GM19397 (cell line): Measurements from ENCODE around the gene RAI14.

Experiments
- ATAC-seq: cut with Tn5 transposase; IDR thresholded peaks from one replicate; pipeline ENCODE4 v1.9.1; 2021; ENCODE audit warnings: mild to moderate bottlenecking, moderate library complexity; ENCODE audit not compliant: unreplicated experiment

Gene RAI14

GRCh38 chr5:34639852-34640626 is 16.1 kb upstream of the RAI14 start:
- no peak for ATAC-seq

- no peak for ATAC-seq
These were observed 7.9 kb upstream of the RAI14 start for GRCh38 chr5:34648039-34648839.

- no peak for ATAC-seq
These were observed 7.3 kb upstream of the RAI14 start for GRCh38 chr5:34648840-34649158.

GRCh38 chr5:34651791-34652190 is 4.3 kb upstream of the RAI14 start:
- ATAC-seq, result no peak

- no peak for ATAC-seq
These were observed 3.7 kb upstream of the RAI14 start for GRCh38 chr5:34652466-34652865.

- no peak for ATAC-seq
These were observed 3.2 kb upstream of the RAI14 start for GRCh38 chr5:34652914-34653313.

- no peak for ATAC-seq
These were observed 2.4 kb upstream of the RAI14 start for GRCh38 chr5:34653708-34654107.

GRCh38 chr5:34655354-34655991 is 655 bp upstream of the RAI14 start:
- ATAC-seq, result no peak

- ATAC-seq, result no peak
These were observed 659 bp downstream of the RAI14 start for GRCh38 chr5:34656700-34657273.

GRCh38 chr5:34657274-34657921 is 1.3 kb downstream of the RAI14 start:
- no peak for ATAC-seq

- no peak for ATAC-seq
These were observed 1.9 kb downstream of the RAI14 start for GRCh38 chr5:34657988-34658387.

GRCh38 chr5:34659168-34659567 is 3.0 kb downstream of the RAI14 start:
- ATAC-seq, result no peak

- no peak for ATAC-seq
These were observed 4.3 kb downstream of the RAI14 start for GRCh38 chr5:34660444-34660843.

- ATAC-seq, result no peak
These were observed 7.8 kb downstream of the RAI14 start for GRCh38 chr5:34663771-34664496.

GRCh38 chr5:34666392-34667080 is 10.4 kb downstream of the RAI14 start:
- no peak for ATAC-seq

GRCh38 chr5:34667705-34668104 is 11.6 kb downstream of the RAI14 start:
- no peak for ATAC-seq

GRCh38 chr5:34669931-34670516 is 13.9 kb downstream of the RAI14 start:
- no peak for ATAC-seq

GRCh38 chr5:34672196-34672595 is 16.1 kb downstream of the RAI14 start:
- ATAC-seq, result no peak

- no peak for ATAC-seq
These were observed 17.5 kb downstream of the RAI14 start for GRCh38 chr5:34673463-34674125.
